Neutrophil (primary cell): Measurements from ENCODE around the gene TECPR1.

ENCODE experiments used
- H3K27ac ChIP-seq: fragments of 200-600 bp; sonication (generic); 2 replicates; pipeline ENCODE4 v1.5.1; 2016; ENCODE audit warnings: mild to moderate bottlenecking, moderate library complexity
- H3K27me3 ChIP-seq: fragments of 200-600 bp; sonication (generic); 2 replicates; pipeline ENCODE4 v1.6.0; 2016; ENCODE audit warnings: mild to moderate bottlenecking
- H3K36me3 ChIP-seq: fragments of 200-600 bp; sonication (generic); 2 replicates; pipeline ENCODE4 v1.5.1; 2017
- H3K4me1 ChIP-seq, 2 experiments: fragments of 200-600 bp in 1 of 2; sonication (generic) in 1 of 2; 1 replicate in 1 of 2; 2 replicates in 1 of 2; pipeline versions ENCODE4 v1.5.1 to v1.6.1; 2013 to 2016; ENCODE audit warnings: low read depth in 1 of 2, low read length in 1 of 2, mild to moderate bottlenecking in 1 of 2, moderate library complexity in 1 of 2; ENCODE audit not compliant: control insufficient read depth in 1 of 2, insufficient read depth in 1 of 2
- H3K4me3 ChIP-seq, 2 experiments: fragments of 200-600 bp in 1 of 2; sonication (generic) in 1 of 2; 1 replicate in 1 of 2; 2 replicates in 1 of 2; pipeline ENCODE4 v1.5.1; 2013 to 2016; ENCODE audit warnings: low read depth in 1 of 2, low read length in 1 of 2, mild to moderate bottlenecking in 1 of 2, moderate library complexity in 1 of 2
- H3K9me3 ChIP-seq: fragments of 200-600 bp; sonication (generic); 2 replicates; pipeline ENCODE4 v1.5.1; 2016
- CTCF ChIP-seq: fragments of 200-600 bp; sonication (generic); IDR thresholded peaks from 2 replicates; pipeline ENCODE4 v1.5.1; 2016; ENCODE audit warnings: antibody characterized with exemption

TECPR1 gene

DNA sequence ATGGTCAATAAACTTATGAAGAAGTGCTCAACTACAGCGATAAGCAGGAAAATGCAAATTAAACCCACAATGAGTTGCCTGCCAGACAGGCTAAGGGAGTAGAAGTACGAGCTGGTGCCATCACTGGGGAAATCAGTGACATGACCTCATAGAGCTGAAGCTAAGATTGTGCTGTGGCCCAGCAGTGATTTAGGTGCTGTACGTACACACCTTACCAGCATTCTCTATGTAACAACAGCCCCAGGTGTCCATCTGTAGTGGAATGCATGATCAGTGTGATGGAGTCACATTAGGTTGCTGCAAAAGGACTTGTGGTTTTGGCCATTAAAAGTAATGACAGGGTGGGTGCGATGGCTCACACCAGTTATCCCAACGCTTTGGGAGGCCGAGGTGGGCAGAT lies 5.7 kb upstream of the TECPR1 start:
- no peaks in the 10 kb centered on the region for H3K27me3 ChIP-seq
- peaks cover 8 to 16% of the 10 kb centered on the region in 2 experiments for H3K4me1 ChIP-seq
- peaks cover 22% of the 10 kb centered on the region for H3K36me3 ChIP-seq
- H3K27ac ChIP-seq, result no peak overlapping the region
- TF ChIP-seq CTCF, result no peak
- no peaks in the 10 kb centered on the region for H3K9me3 ChIP-seq
- H3K4me3 ChIP-seq, result no peak overlapping the region

DNA sequence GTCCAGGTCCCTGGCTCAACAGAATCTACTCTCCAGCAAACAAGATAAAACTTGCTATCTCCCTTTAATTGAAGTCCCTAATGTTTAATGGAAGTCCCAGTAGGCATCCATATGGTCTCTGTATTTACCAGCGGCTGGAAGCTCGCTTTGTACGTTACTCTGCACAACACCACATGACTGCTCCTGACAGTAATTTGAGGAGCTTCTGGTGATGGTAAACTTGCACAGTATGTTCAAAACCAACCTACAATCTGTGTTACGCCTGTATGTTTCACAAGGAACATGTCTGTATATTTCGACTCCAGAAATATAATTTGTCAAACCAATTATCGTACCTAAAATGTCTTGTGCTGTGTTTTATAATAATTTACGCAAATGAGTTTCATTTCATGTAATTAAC lies 4.4 kb upstream of the TECPR1 start:
- peaks cover 17 to 26% of the 10 kb centered on the region in 2 experiments for H3K4me1 ChIP-seq
- no peak overlapping the region for H3K4me3 ChIP-seq
- H3K36me3 ChIP-seq, result peaks cover 20% of the 10 kb centered on the region
- no peak overlapping the region for H3K27ac ChIP-seq
- no peaks in the 10 kb centered on the region for H3K27me3 ChIP-seq
- no peaks in the 10 kb centered on the region for H3K9me3 ChIP-seq
- no peak for TF ChIP-seq CTCF

- no peaks in the 10 kb centered on the region for H3K27me3 ChIP-seq
- peaks cover 31 to 38% of the 10 kb centered on the region in 2 experiments for H3K4me1 ChIP-seq
Observed at GRCh38 chr7:98254951-98255610, 3.0 kb upstream of the TECPR1 start.

GRCh38 chr7:98254516-98254915 lies 2.5 kb upstream of the TECPR1 start:
- Histone ChIP-seq H3K9me3 (no peaks in the 10 kb centered on the region), H3K36me3 (peaks cover 10% of the 10 kb centered on the region), H3K4me3 (no peak overlapping the region), H3K27me3 (no peaks in the 10 kb centered on the region), H3K27ac (no peak overlapping the region), H3K4me1 (peaks cover 36 to 40% of the 10 kb centered on the region in 2 experiments)
- TF ChIP-seq CTCF, result no peak

More at GRCh38 chr7:98254951-98255610, 3.0 kb upstream of the TECPR1 start:
- TF ChIP-seq CTCF, result no peak
- peaks cover 10% of the 10 kb centered on the region for H3K36me3 ChIP-seq
- no peak overlapping the region for H3K4me3 ChIP-seq
- no peaks in the 10 kb centered on the region for H3K9me3 ChIP-seq
- H3K27ac ChIP-seq, result no peak overlapping the region

DNA sequence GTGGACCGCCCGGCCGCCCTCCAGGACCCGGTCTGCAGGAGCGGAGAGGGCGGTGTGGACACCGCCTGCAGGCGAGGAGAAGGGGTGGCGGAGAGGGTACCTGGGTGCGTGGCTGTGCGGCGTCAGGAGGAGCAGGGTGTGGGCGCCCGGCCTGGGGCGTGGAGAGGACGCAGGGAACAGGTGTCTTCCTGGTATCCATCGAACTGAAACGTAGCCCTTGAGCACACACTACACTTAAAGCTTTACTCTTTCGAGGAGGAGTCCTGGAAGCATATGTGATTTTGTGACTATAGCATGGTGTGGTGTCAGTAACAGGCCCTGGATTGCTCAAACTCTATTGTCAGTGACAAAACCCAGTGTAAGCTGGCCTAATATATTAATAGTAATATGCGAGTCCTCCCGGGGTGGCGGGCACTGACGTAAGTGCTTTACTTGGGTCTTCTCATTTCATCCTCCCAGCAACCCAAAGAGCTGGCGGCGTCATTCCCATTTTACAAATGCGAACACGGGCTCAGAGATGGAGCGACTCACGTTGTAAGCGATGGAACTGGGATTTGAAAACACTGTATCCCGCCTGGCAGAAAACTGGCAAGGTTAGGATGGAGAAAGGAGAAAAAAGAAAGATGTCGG lies 508 bp upstream of the TECPR1 start:
- peak overlapping the region; percentile 80 to 90 for H3K4me3 ChIP-seq
- peaks cover 10% of the 10 kb centered on the region for H3K36me3 ChIP-seq
- H3K27ac ChIP-seq, result peak overlapping the region; percentile 87
- no peaks in the 10 kb centered on the region for H3K27me3 ChIP-seq
- peak; percentile 5 for TF ChIP-seq CTCF
- H3K9me3 ChIP-seq, result no peaks in the 10 kb centered on the region
- H3K4me1 ChIP-seq, result peaks cover 51 to 52% of the 10 kb centered on the region in 2 experiments
